ENCODE measurements around the gene SEPTIN8. TPM values are rescaled to one million over a fixed set of nuclear protein-coding genes. Genes with fewer than 3 reads are reported as not detected.
A peak's percentile ranks its signal among the peaks of the same experiment; 100 is the strongest.

The SEPTIN8 gene
- total and polyA plus RNA-seq, 2 of the 13 experiments (the other 11 are each of a cell fraction or from before 2014, with no cell fraction given): 41.4 to 49.9 TPM

- TF ChIP-seq ZNF407 (CRISPR knock-in tag; IDR thresholded peaks at IDR 0.05; ENCODE audit: not compliant biosample characterization): no peak
- TF ChIP-seq, protein P1, sequence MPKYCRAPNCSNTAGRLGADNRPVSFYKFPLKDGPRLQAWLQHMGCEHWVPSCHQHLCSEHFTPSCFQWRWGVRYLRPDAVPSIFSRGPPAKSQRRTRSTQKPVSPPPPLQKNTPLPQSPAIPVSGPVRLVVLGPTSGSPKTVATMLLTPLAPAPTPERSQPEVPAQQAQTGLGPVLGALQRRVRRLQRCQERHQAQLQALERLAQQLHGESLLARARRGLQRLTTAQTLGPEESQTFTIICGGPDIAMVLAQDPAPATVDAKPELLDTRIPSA (CRISPR knock-in tag; IDR thresholded peaks at IDR 0.05; ENCODE audit: borderline replicate concordance): no peak
- no peak for TF ChIP-seq ZNF33B (CRISPR knock-in tag; IDR thresholded peaks at IDR 0.05)
- no peak for TF ChIP-seq JUNB (CRISPR knock-in tag; IDR thresholded peaks at IDR 0.05; ENCODE audit: borderline replicate concordance)
- no peak for TF ChIP-seq CHCHD3 (CRISPR knock-in tag; IDR thresholded peaks at IDR 0.05)
- TF ChIP-seq MIXL1 (CRISPR knock-in tag; IDR thresholded peaks at IDR 0.05): peak; percentile 81
- TF ChIP-seq, protein P2, sequence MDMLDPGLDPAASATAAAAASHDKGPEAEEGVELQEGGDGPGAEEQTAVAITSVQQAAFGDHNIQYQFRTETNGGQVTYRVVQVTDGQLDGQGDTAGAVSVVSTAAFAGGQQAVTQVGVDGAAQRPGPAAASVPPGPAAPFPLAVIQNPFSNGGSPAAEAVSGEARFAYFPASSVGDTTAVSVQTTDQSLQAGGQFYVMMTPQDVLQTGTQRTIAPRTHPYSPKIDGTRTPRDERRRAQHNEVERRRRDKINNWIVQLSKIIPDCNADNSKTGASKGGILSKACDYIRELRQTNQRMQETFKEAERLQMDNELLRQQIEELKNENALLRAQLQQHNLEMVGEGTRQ (IDR thresholded peaks at IDR 0.05; ENCODE audit: low read depth, low read length): no peak
- TF ChIP-seq, protein P2 (CRISPR knock-in tag; IDR thresholded peaks at IDR 0.05; ENCODE audit: borderline replicate concordance): peak; percentile 56
- peak; percentile 92 for TF ChIP-seq ASH2L (IDR thresholded peaks at IDR 0.05; ENCODE audit: insufficient read length, low read depth, low read length)
- peak; percentile 90 for TF ChIP-seq ARNTL (CRISPR knock-in tag; IDR thresholded peaks at IDR 0.05)
- TF ChIP-seq KAT8 (CRISPR knock-in tag; IDR thresholded peaks at IDR 0.05): peak; percentile 88
- no peak for TF ChIP-seq NFE2 (CRISPR knock-in tag; IDR thresholded peaks at IDR 0.05)
- no peak for TF ChIP-seq ATM (IDR thresholded peaks at IDR 0.05; ENCODE audit: borderline replicate concordance)
- TF ChIP-seq CENPBD1 (CRISPR knock-in tag; IDR thresholded peaks at IDR 0.05; ENCODE audit: borderline replicate concordance, low read depth): 0 out of 2 replicates have a peak, but pooled peaks have one; percentile 8
- TF ChIP-seq POLR2AphosphoS2 (IDR thresholded peaks at IDR 0.05; ENCODE audit: low read depth, low read length): no peak
- peak; percentile 89; the same call in 1 of the 2 replicates for TF ChIP-seq MIER3 (CRISPR knock-in tag; IDR thresholded peaks at IDR 0.05; ENCODE audit: borderline replicate concordance)
These were observed 30.3 kb upstream of the SEPTIN8 start (continued) for GRCh38 chr5:132807163-132807838.

All from HepG2 (cell line).